PFSK-1 (cell line): ENCODE results near the gene SYCN.

Experiments used
- FOXP2 ChIP-seq: optimal IDR thresholded peaks from 2 replicates; pipeline ENCODE3; 2011; ENCODE audit warnings: borderline replicate concordance, control low read depth, inconsistent platforms; ENCODE audit not compliant: insufficient read depth; ENCODE audit errors: extremely low read length, extremely low read depth
- POLR2AphosphoS5 ChIP-seq: IDR thresholded peaks from 2 replicates; pipeline ENCODE4 v1.6.1; 2012; ENCODE audit warnings: low read depth, mild to moderate bottlenecking, control low read depth, low read length, moderate library complexity
- SIN3A ChIP-seq: IDR thresholded peaks from 2 replicates; pipeline ENCODE4 v1.6.1; 2012; ENCODE audit warnings: mild to moderate bottlenecking, low read length, moderate library complexity, borderline replicate concordance; ENCODE audit not compliant: insufficient read depth
- TAF1 ChIP-seq: IDR thresholded peaks from 2 replicates; pipeline ENCODE4 v1.6.1; 2012; ENCODE audit warnings: low read length, control low read depth, borderline replicate concordance; ENCODE audit not compliant: insufficient read depth
- TF ChIP-seq, protein P1 (sequence below), 2 experiments: IDR thresholded peaks; 2 replicates each; pipeline versions ENCODE4 v1.6.1 to v1.8.0; 2011 to 2012; ENCODE audit warnings: low read depth in 2 of 2, low read length in 2 of 2, control low read depth in 1 of 2, inconsistent platforms in 1 of 2, mild to moderate bottlenecking in 1 of 2, moderate library complexity in 1 of 2; ENCODE audit not compliant: insufficient read depth in 1 of 2

The SYCN gene

DNA sequence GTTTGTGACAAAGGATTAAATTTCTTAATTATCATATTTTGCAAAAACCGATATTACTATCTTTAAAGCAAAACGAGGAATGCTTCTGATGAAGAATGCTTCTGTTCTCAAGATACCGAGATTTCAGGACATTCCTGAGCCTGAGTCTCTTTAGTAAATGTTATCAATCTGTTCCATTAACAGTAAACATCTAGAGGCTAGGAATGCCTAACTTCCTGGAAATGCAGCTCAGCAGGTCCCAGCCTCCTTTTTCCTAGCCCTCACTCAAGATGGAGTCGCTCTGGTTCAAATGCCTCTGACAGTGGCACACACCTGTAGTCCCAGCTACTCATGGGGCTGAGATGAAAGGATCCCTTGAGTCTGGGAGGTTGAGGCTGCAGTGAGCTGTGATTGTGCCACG is 47.0 kb upstream of the SYCN start:
- TF ChIP-seq SIN3A, result no peak
- TF ChIP-seq FOXP2, result no peak
- TF ChIP-seq TAF1, result no peak
- TF ChIP-seq POLR2AphosphoS5, result no peak
- TF ChIP-seq, protein P1, sequence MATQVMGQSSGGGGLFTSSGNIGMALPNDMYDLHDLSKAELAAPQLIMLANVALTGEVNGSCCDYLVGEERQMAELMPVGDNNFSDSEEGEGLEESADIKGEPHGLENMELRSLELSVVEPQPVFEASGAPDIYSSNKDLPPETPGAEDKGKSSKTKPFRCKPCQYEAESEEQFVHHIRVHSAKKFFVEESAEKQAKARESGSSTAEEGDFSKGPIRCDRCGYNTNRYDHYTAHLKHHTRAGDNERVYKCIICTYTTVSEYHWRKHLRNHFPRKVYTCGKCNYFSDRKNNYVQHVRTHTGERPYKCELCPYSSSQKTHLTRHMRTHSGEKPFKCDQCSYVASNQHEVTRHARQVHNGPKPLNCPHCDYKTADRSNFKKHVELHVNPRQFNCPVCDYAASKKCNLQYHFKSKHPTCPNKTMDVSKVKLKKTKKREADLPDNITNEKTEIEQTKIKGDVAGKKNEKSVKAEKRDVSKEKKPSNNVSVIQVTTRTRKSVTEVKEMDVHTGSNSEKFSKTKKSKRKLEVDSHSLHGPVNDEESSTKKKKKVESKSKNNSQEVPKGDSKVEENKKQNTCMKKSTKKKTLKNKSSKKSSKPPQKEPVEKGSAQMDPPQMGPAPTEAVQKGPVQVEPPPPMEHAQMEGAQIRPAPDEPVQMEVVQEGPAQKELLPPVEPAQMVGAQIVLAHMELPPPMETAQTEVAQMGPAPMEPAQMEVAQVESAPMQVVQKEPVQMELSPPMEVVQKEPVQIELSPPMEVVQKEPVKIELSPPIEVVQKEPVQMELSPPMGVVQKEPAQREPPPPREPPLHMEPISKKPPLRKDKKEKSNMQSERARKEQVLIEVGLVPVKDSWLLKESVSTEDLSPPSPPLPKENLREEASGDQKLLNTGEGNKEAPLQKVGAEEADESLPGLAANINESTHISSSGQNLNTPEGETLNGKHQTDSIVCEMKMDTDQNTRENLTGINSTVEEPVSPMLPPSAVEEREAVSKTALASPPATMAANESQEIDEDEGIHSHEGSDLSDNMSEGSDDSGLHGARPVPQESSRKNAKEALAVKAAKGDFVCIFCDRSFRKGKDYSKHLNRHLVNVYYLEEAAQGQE (IDR thresholded peaks at IDR 0.05; ENCODE audit: insufficient read depth in 1 of 2, low read depth in 2 of 2, low read length in 2 of 2), result no peak

DNA sequence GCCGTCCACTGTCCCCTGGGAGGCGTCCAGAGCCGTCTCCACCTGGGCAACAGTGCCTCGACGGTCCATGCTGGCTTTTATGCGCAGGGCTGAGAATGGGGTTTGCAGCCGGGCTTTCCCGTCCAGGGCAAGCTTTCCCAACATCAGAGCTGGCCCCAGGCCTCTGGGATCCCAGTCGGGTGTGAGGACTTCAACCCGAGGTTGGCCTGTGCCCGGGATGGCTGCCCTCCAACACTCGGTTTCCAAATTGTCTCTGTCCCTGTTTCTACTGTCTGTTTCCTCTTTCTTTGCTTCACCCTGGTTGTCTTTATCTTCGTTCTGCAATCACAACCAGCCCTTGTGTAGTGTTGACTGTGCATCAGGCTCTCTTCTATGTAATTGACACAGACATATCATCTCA is 44.7 kb upstream of the SYCN start, which contains the start of gene IFNL4:
Gene IFNL4, minus strand, starts transcription at position 51 of the 400 bp plus-strand sequence.
- TF ChIP-seq SIN3A (no peak), FOXP2 (no peak), TAF1 (no peak), POLR2AphosphoS5 (no peak)
- TF ChIP-seq, protein P1 (IDR thresholded peaks at IDR 0.05; ENCODE audit: insufficient read depth in 1 of 2, low read depth in 2 of 2, low read length in 2 of 2), result no peak

DNA sequence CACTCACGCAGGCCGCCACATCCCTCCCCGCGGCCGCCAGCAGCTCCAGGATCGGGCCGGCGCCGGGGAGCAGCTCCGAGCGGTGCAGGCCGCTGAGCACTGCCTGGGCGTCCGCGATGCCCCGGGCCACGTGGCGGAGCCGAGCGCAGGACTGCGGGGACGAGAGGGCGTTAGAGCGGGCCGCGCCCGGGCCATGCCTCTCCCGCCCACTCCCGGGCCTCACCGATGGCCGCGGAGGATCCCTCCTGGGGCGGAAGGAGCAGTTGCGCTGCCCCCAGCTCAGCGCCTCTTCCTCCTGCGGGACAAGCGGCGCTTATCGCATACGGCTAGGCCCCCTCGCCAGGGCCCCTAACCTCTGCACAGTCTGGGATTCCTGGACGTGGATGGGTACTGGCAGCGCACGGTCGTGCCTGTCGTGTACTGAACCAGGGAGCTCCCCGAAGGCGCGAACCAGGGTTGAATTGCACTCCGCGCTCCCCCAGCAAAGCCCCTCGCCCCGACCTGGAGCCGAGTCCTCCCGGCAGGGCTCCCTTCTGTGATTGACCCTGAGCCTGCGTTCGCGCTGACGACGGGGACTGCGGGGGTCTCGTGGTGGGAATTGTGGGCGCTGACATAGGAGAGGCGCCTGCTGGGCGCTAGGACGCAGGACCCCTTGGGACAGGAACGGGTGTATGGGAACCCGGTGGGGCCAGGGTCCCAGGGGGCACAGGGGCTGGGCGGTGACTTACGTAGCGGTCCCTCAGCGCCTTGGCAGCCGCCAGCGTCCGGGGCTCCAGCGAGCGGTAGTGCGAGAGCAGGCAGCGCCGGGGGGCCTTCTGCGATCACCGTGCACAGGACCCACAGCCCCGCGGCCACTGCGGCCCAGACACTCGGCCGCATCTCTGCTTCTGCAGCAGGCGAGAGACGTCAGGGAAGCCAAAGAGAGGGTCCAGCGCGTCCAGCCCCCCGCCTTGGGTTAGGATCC is 43.9 kb upstream of the SYCN start:
- TF ChIP-seq, protein P1 (IDR thresholded peaks at IDR 0.05; ENCODE audit: insufficient read depth in 1 of 2, low read depth in 2 of 2, low read length in 2 of 2), result no peak
- no peak for TF ChIP-seq POLR2AphosphoS5
- TF ChIP-seq SIN3A, result no peak
- no peak for TF ChIP-seq TAF1
- TF ChIP-seq FOXP2, result no peak

DNA sequence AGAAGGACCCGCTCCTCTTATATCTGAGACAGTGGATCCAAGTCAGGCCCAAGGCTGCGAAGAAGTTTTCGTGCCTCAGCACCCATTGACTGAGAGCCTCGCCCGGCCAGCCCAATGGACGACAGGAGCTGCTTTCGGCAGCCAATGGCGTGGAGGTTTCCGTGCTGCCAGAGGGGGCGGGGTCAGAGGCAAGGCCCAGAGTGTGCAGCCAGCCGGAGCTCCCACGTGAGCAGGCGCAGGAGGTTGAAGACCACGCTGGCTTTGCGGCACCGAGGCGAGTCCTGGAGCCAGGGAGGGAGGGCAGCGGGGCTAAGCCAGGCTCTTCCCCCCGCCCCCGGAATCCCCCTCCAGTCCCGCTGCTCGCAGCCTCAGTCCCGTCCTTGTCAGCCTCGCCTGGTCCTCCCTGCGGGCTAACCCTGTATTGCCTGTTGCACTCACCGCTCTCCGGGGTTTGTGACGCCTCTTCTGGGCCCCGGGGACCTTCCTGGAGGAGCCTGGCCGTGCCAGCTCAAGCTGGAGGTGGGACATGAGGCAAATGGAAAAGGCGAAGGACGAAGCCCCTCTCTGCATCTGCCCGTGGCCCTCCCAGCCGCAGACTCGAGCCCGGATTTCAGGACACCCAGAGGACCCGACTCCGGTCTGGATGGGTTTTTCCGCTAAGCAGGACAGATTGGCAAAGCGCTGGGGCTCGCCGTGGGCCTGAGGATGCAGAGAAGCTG is 43.0 kb upstream of the SYCN start:
- TF ChIP-seq POLR2AphosphoS5, result no peak
- TF ChIP-seq, protein P1 (IDR thresholded peaks at IDR 0.05; ENCODE audit: insufficient read depth in 1 of 2, low read depth in 2 of 2, low read length in 2 of 2), result no peak
